Right lobe of liver (tissue), 4 donors: ENCODE results near the gene PIGV.

Source experiments
- POLR2A ChIP-seq: fragments of 450-650 bp; IDR thresholded peaks from one replicate; pipeline ENCODE4 v1.6.1; 2017; ENCODE audit warnings: antibody characterized with exemption, mild to moderate bottlenecking
- TF ChIP-seq, protein P1 (sequence below), 4 donors: fragments of 200-600 bp in 3 of 4; fragments of 450-650 bp in 1 of 4; IDR thresholded peaks; one replicate each; pipeline versions ENCODE4 v1.5.1 to v1.8.0; 2016 to 2022; ENCODE audit warnings: antibody characterized with exemption in 4 of 4, mild to moderate bottlenecking in 2 of 4
- donor health status: DM: no; HTN: no; CAD: no.
- donor health status: DM: no; HTN: no; CAD: no.
- donor health status: DM: no; HTN: yes; CAD: no.

DNA sequence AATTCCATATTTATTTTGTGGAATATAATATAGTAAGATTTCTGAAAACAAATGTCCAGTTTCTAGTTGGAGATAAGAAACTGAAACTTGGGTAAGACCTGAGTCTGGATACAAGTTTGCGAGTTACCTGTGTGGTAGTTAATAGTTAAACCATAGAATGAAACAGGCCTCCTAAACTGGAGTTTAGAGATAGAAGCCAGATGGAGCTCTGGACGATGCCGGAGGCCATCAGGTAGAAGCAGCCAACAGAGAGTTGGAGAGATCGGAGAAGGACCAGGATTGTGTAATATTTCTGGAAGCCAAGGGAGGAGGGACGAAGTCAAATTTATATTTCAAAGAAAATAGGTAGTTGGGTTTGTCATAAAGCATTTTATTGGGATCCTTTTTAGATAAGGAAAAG lies 46.8 kb upstream of the PIGV start:
- TF ChIP-seq, protein P1, sequence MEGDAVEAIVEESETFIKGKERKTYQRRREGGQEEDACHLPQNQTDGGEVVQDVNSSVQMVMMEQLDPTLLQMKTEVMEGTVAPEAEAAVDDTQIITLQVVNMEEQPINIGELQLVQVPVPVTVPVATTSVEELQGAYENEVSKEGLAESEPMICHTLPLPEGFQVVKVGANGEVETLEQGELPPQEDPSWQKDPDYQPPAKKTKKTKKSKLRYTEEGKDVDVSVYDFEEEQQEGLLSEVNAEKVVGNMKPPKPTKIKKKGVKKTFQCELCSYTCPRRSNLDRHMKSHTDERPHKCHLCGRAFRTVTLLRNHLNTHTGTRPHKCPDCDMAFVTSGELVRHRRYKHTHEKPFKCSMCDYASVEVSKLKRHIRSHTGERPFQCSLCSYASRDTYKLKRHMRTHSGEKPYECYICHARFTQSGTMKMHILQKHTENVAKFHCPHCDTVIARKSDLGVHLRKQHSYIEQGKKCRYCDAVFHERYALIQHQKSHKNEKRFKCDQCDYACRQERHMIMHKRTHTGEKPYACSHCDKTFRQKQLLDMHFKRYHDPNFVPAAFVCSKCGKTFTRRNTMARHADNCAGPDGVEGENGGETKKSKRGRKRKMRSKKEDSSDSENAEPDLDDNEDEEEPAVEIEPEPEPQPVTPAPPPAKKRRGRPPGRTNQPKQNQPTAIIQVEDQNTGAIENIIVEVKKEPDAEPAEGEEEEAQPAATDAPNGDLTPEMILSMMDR (IDR thresholded peaks at IDR 0.05) = no peak
- no peak for TF ChIP-seq POLR2A
